Type B pancreatic cell (in vitro differentiated cells): ENCODE results near the gene STARD13. TPM values are rescaled to one million over a fixed set of nuclear protein-coding genes. Genes with fewer than 3 reads are reported as not detected.

Experiments
- DNase-seq: peaks from one replicate; pipeline ENCODE4 v3.0.0; 2021; ENCODE audit warnings: mixed read lengths; ENCODE audit not compliant: unreplicated experiment; ENCODE audit errors: extremely low spot score
- H3K27ac Mint-ChIP-seq: 2 replicates; pipeline ENCODE4 v1.8.0; 2021; ENCODE audit warnings: mild to moderate bottlenecking, mixed read lengths
- H3K27me3 Mint-ChIP-seq: 2 replicates; pipeline ENCODE4 v1.8.0; 2021; ENCODE audit warnings: mixed read lengths
- H3K36me3 Mint-ChIP-seq: 2 replicates; pipeline ENCODE4 v1.8.0; 2021; ENCODE audit warnings: mixed read lengths
- H3K4me1 Mint-ChIP-seq: one replicate; pipeline ENCODE4 v1.8.0; 2021; ENCODE audit warnings: mixed read lengths; ENCODE audit not compliant: unreplicated experiment
- H3K4me3 Mint-ChIP-seq: 2 replicates; pipeline ENCODE4 v1.8.0; 2021; ENCODE audit warnings: mild to moderate bottlenecking, mixed read lengths
- H3K9me3 Mint-ChIP-seq: 2 replicates; pipeline ENCODE4 v1.8.0; 2021; ENCODE audit warnings: mixed read lengths
- total RNA-seq: library from RNA; stranded (reverse); gene quantifications from 2 replicates; pipeline ENCODE4 v1.2.1, GENCODE V29; 2021; ENCODE audit warnings: low replicate concordance
- TF ChIP-seq, protein P1 (sequence below): fragments of 200-600 bp; sonication (generic); conservative IDR thresholded peaks from 2 replicates; pipeline ENCODE4 v1.5.0; 2021; ENCODE audit warnings: antibody characterized with exemption, mild to moderate bottlenecking

Gene STARD13
- total RNA-seq, 1 donor from 2014 or later = 12.1 TPM

DNA sequence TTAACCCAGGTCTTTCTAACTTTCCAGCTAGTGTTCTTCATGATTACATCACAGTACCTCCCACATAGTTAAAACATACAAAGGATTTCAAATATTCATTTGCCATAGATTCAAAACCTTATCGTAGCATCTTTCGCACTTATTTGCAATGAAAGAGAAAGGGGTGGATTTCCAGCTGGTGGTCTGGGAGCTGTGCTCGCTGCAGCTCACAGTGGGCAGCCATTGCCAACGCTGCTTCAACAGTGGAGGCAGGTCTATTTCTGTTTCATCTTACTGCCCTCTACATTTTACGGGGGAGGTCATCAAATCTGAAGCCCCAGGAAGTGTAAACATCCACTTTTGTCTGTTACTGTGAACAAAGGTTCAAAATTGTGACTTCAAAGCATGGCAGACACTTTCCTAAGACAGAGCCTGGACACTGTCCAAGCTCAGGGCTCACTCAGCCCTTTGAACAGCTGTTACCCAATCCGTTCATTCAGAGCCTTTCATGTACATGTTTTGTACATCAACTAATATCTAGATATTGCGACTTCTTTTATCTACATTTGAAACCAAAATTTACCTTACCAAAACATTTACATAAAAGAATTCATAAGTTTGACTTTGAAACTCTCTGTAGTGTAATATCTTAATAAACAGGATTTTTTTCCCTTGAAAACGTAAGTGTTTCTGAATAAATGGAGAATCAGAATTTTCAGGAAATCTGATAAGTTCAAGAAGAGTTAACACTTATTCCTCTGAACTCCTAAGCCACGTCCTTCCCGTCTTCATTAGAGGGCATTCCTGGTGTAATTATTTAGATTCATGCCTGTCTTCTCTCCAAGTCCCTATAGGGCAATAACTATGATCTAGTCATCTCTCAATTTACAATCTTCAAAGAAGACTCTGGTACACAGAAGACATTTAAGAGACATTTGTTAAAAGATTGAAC lies 25.1 kb downstream of the STARD13 start:
- Mint-ChIP-seq H3K9me3 (no peaks in the 10 kb centered on the region), H3K36me3 (peaks cover 4% of the 10 kb centered on the region), H3K27ac (no peak overlapping the region), H3K4me1 (peaks cover 29% of the 10 kb centered on the region), H3K4me3 (no peak overlapping the region), H3K27me3 (peaks cover 3% of the 10 kb centered on the region)
- DNase-seq = no peak
- TF ChIP-seq, protein P1, sequence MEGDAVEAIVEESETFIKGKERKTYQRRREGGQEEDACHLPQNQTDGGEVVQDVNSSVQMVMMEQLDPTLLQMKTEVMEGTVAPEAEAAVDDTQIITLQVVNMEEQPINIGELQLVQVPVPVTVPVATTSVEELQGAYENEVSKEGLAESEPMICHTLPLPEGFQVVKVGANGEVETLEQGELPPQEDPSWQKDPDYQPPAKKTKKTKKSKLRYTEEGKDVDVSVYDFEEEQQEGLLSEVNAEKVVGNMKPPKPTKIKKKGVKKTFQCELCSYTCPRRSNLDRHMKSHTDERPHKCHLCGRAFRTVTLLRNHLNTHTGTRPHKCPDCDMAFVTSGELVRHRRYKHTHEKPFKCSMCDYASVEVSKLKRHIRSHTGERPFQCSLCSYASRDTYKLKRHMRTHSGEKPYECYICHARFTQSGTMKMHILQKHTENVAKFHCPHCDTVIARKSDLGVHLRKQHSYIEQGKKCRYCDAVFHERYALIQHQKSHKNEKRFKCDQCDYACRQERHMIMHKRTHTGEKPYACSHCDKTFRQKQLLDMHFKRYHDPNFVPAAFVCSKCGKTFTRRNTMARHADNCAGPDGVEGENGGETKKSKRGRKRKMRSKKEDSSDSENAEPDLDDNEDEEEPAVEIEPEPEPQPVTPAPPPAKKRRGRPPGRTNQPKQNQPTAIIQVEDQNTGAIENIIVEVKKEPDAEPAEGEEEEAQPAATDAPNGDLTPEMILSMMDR = no peak

DNA sequence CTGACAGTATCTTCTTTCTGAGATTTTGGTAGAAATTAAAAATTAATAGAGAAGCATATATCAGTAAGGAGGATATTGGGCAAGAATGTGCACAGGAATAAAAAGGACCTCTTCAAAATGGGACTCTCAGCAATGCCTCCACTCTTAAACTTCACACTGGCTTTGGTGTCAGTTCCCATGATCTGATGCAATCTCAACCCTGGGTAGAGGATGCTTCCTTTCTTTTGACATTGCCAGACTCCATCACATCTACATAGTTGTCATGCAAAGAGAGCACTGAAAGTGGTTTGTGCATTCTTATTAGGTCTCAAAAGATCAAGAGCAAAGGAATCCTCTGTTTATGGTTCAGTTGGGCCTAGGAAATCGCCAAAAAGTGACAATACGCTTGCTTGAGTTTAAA lies 26.3 kb downstream of the STARD13 start:
- H3K36me3 Mint-ChIP-seq = peaks cover 4% of the 10 kb centered on the region
- no peaks in the 10 kb centered on the region for H3K27me3 Mint-ChIP-seq
- H3K9me3 Mint-ChIP-seq = no peaks in the 10 kb centered on the region
- H3K4me1 Mint-ChIP-seq = peaks cover 25% of the 10 kb centered on the region
- H3K4me3 Mint-ChIP-seq = no peak overlapping the region
- H3K27ac Mint-ChIP-seq = no peak overlapping the region
- TF ChIP-seq, protein P1 = no peak
- no peak for DNase-seq

DNA sequence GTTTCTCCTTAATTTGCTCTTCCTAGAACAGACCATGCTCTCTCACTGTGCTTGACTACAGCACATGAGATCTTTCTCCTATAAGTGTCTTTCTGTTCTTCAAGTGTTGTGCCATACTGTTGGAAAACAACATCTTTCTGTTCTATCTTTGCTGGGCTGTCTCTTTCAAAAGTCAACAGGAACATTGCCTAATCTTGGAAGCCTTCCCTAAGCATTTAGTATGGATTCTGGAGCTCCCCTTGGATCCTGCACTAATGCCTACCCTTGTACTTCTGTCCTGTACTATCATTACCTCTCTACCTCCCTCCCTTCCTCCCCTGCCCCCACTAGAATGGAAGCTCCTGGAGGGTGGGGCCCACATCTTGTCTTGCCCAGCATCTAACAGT lies 26.8 kb downstream of the STARD13 start:
- Mint-ChIP-seq H3K36me3 (peaks cover 4% of the 10 kb centered on the region), H3K27ac (no peak overlapping the region), H3K27me3 (no peaks in the 10 kb centered on the region), H3K4me3 (no peak overlapping the region), H3K4me1 (peaks cover 25% of the 10 kb centered on the region), H3K9me3 (no peaks in the 10 kb centered on the region)
- TF ChIP-seq, protein P1 = no peak
- DNase-seq = no peak

DNA sequence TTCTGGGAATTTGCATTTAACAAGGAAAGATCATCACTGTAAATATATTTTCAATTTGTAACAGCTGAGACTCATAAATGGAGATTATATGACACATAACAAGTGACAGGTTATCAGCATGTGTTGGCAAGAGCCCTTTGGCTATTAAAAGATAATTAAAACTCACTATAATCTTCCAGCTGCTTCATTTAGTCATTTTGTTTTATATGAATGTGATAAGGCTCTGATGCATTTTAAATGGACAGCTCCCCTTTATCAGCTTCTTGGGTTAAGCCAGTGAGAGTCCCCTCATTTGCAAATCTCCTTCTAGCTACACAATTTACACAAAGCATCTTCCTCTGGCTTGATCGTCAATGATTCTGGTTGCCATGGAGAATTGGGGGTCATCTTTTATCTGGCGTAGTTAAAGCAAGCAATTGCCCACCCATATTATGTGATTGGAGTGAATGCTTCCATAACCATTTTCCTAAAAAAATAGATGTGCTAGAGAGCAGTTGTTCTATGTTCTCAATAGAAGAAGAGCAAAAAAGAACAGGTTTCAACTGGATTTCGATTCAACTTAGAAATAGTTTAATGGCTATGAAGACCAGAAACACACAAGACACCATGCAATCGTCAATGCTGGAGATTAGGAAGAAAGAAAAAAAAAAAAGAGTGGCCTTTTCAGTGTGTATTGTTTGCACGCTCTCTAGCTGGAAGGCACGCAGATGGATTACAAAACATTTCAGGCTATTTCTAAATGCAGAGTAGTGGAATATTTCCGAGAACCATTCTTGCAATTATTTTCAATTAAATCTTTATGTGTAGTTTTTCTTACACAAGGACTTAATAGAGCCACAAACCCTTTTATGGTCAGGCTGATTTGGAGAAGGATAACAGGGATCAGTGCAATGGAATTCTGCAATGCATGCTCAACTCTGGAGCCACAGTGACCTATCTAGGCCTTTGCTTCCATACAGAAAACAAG lies 27.4 kb downstream of the STARD13 start:
- Mint-ChIP-seq H3K4me1 (peaks cover 25% of the 10 kb centered on the region), H3K36me3 (peaks cover 4% of the 10 kb centered on the region), H3K27ac (no peak overlapping the region), H3K27me3 (no peaks in the 10 kb centered on the region), H3K9me3 (no peaks in the 10 kb centered on the region), H3K4me3 (no peak overlapping the region)
- TF ChIP-seq, protein P1 = no peak
- DNase-seq = no peak

DNA sequence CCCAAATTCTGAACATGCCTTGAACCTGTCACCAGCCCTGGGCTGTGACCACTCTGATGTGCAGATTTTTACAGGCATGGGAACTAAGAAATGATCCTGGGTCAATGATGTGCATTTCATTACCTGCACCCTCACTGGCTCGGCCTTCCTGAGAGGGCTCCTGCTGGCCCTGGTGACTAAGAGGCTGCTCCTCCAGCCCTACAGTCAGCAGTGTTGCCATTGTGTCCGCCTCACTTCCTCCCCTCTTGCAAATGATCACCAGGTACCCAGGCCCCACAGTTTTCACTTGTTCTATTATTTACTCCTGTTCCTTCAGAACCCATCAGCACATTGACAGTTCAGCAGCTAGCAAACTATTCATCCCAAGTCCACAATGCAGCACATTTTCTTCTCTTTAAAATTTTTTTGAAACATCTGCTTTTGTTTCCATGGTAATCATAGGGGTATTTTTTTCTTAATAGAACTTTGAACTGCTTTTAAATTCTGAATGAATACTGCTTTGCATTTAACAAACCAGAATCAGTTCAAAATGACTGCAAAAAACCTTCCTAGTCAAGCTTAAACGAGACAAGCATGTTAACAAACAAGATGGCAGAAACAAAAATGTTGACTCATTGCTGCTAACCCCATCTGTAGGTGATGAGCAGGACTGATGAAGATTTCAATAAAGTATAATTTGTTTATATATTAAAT lies 29.3 kb downstream of the STARD13 start:
- H3K4me3 Mint-ChIP-seq = no peak overlapping the region

More for the DNA sequence above, 29.3 kb downstream of the STARD13 start:
- Mint-ChIP-seq H3K27me3 (no peaks in the 10 kb centered on the region), H3K36me3 (peaks cover 10% of the 10 kb centered on the region), H3K27ac (no peak overlapping the region), H3K9me3 (no peaks in the 10 kb centered on the region), H3K4me1 (peaks cover 17% of the 10 kb centered on the region)
- TF ChIP-seq, protein P1 = peak; percentile 34
- no peak for DNase-seq
